ENCODE measurements around the gene INAVA. TPM values are rescaled to one million over a fixed set of nuclear protein-coding genes. Genes with fewer than 3 reads are reported as not detected.
A peak's percentile ranks its signal among the peaks of the same experiment; 100 is the strongest.

The INAVA gene
- total RNA-seq, 1 donor from 2014 or later = 34.6 TPM

DNA sequence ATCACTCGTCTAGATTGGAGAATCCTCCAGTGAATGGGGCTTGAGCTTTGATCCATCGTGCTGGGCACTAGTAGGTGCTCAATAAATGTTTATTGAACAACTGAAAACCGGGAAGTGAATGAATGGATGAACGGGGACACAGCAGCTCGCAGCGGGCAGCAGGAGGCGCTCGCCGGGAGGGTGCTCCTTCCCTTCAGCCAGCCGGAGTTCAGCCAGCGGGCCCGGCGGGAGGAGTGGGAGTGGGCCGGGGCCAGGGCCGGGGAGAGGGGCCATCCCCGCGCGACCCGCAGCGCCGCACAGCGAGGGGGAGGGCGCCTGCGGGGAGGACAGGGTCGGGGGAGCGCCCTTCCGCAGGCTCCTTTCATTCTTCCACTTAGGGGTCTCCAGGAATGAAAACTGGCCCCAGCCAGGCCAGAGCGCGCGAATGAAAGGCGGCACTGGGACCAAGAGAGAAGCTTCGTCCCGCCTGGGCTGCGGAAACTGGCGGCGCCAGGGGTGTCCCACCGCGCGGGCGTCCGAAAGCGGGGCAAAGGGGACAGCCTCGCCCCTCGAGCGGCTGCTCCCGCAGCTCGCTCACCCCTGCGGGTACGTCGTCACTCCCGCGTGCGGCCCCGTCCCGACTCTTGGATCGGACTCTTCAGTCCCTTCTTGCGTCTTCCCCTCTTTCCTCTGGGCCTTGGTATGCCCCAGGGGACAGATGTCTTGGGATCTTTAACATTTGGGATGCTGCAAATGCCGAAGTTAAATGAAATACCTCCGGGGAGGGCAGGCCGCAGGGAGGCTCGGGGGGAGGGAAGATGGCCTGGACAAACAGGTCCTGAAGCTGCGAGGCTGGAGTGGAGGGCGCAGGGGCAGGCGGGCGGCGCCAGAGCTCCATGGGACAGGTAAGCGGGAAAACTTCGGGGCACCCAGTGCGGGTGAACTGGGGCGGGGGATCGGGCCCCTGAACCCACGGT, 3.6 kb upstream of the INAVA start:
- peak overlapping the region; percentile 94 for H3K4me3 Mint-ChIP-seq
- H3K36me3 Mint-ChIP-seq = no peaks in the 10 kb centered on the region
- no peaks in the 10 kb centered on the region for H3K9me3 Mint-ChIP-seq
- peaks cover 48% of the 10 kb centered on the region for H3K4me1 Mint-ChIP-seq
- no peaks in the 10 kb centered on the region for H3K27me3 Mint-ChIP-seq (ENCODE audit: low read depth)
- peak overlapping the region; percentile 92 for H3K27ac Mint-ChIP-seq
- TF ChIP-seq, protein P1, sequence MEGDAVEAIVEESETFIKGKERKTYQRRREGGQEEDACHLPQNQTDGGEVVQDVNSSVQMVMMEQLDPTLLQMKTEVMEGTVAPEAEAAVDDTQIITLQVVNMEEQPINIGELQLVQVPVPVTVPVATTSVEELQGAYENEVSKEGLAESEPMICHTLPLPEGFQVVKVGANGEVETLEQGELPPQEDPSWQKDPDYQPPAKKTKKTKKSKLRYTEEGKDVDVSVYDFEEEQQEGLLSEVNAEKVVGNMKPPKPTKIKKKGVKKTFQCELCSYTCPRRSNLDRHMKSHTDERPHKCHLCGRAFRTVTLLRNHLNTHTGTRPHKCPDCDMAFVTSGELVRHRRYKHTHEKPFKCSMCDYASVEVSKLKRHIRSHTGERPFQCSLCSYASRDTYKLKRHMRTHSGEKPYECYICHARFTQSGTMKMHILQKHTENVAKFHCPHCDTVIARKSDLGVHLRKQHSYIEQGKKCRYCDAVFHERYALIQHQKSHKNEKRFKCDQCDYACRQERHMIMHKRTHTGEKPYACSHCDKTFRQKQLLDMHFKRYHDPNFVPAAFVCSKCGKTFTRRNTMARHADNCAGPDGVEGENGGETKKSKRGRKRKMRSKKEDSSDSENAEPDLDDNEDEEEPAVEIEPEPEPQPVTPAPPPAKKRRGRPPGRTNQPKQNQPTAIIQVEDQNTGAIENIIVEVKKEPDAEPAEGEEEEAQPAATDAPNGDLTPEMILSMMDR (IDR thresholded peaks at IDR 0.05; ENCODE audit: unreplicated experiment) = peak; percentile 12
- DNase-seq (ENCODE audit: low spot score in 2 of 2, unreplicated experiment in 2 of 2) = peak in 1 of 2 experiments; percentile 75

GRCh38 chr1:200891774-200892157, 2.9 kb upstream of the INAVA start:
- Mint-ChIP-seq H3K4me3 (peak overlapping the region; percentile 94), H3K9me3 (no peaks in the 10 kb centered on the region), H3K4me1 (peaks cover 55% of the 10 kb centered on the region), H3K27ac (peak overlapping the region; percentile 92), H3K27me3 (ENCODE audit: low read depth) (no peaks in the 10 kb centered on the region), H3K36me3 (no peaks in the 10 kb centered on the region)
- TF ChIP-seq, protein P1 (IDR thresholded peaks at IDR 0.05; ENCODE audit: unreplicated experiment) = no peak
- DNase-seq (ENCODE audit: low spot score in 2 of 2, unreplicated experiment in 2 of 2) = peak in 1 of 2 experiments; percentile 56

DNA sequence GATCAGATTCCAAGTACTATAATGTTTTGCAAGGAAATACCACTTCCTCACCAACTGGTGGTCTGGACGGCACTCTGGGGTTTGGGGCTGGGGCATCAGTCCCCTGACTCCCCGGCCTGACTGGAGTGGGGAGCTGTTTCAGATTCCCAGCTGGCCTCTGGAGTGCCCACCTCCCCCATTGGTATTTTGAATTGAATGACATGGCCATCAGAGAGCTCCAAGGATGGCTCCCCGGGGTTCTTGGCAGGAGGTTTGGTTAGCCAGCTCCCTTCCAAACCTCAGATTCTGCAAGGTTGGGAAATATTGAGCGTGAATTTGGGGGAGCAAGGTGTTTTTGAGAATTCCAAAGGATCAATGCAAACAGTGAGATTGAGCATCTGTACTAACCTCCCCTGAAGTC, 2.2 kb upstream of the INAVA start:
- DNase-seq (ENCODE audit: low spot score in 2 of 2, unreplicated experiment in 2 of 2) = no peak
- no peaks in the 10 kb centered on the region for H3K27me3 Mint-ChIP-seq (ENCODE audit: low read depth)
- TF ChIP-seq, protein P1 (IDR thresholded peaks at IDR 0.05; ENCODE audit: unreplicated experiment) = no peak
- peak overlapping the region; percentile 92 for H3K27ac Mint-ChIP-seq
- H3K36me3 Mint-ChIP-seq = no peaks in the 10 kb centered on the region
- H3K4me3 Mint-ChIP-seq = peak overlapping the region; percentile 94
- no peaks in the 10 kb centered on the region for H3K9me3 Mint-ChIP-seq
- peaks cover 61% of the 10 kb centered on the region for H3K4me1 Mint-ChIP-seq

DNA sequence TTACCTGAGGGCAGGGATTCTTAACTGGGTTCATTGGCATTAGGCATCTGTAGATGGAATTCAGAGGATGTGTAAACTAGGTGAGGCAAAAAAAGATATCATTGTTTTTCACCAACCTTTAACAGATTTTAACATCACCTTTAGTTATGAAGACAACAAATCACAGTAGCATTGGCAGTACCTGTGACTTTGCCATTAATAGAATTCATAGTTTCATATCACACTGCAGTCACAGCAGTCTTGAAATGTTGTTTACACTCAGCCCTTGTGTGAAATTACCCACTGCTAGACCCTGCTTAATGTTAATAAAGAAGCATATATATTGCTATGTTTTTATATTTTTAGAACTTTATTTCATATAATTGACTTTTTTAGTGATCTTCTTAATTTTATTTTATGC, 1.7 kb upstream of the INAVA start:
- peaks cover 65% of the 10 kb centered on the region for H3K4me1 Mint-ChIP-seq
- H3K36me3 Mint-ChIP-seq = no peaks in the 10 kb centered on the region
- TF ChIP-seq, protein P1 (IDR thresholded peaks at IDR 0.05; ENCODE audit: unreplicated experiment) = no peak
- H3K9me3 Mint-ChIP-seq = no peaks in the 10 kb centered on the region
- peak overlapping the region; percentile 94 for H3K4me3 Mint-ChIP-seq
- H3K27me3 Mint-ChIP-seq (ENCODE audit: low read depth) = no peaks in the 10 kb centered on the region
- H3K27ac Mint-ChIP-seq = peak overlapping the region; percentile 95
- DNase-seq (ENCODE audit: low spot score in 2 of 2, unreplicated experiment in 2 of 2) = no peak

DNA sequence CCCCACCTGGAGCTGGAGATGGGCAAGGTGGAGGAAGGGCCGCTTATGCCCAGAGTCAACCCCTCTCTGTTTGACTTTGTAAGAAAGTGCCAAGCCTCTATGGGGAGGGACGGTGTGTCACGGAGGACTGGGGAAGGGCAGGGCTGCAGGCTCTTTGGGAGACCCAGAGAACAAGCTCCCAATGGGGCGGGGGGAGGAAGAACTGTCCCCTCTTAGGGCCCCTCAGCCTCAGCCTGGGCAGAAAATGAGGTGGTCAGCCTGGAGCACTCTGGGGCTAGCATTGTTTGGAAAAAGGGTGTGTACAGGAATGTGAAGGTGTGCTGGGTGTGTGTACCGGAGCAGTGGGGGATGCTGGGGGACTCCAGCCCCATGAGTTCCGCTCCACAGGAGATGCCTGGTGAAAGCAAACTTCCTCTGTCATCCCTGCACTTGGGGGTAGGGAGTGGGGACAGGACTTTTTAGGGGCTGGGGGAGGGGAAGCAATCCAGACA, 1.2 kb upstream of the INAVA start:
- no peak for DNase-seq (ENCODE audit: low spot score in 2 of 2, unreplicated experiment in 2 of 2)
- H3K4me3 Mint-ChIP-seq = peak overlapping the region; percentile 94
- no peaks in the 10 kb centered on the region for H3K36me3 Mint-ChIP-seq
- peak overlapping the region; percentile 95 for H3K27ac Mint-ChIP-seq
- TF ChIP-seq, protein P1 (IDR thresholded peaks at IDR 0.05; ENCODE audit: unreplicated experiment) = no peak
- no peaks in the 10 kb centered on the region for H3K27me3 Mint-ChIP-seq (ENCODE audit: low read depth)
- H3K9me3 Mint-ChIP-seq = no peaks in the 10 kb centered on the region
- peaks cover 69% of the 10 kb centered on the region for H3K4me1 Mint-ChIP-seq
